Fibroblast of gingiva (primary cell): ENCODE data around the gene GRK2.

Experiments used
- DNase-seq: peaks from one replicate; pipeline ENCODE4 v3.0.0-alpha.2; 2011; ENCODE audit warnings: low read depth

The GRK2 gene

GRCh38 chr11:67270256-67271204 is 4.3 kb downstream of the GRK2 start:
- DNase-seq: no peak

- no peak for DNase-seq
Measured at GRCh38 chr11:67271205-67271540, 4.9 kb downstream of the GRK2 start.

DNA sequence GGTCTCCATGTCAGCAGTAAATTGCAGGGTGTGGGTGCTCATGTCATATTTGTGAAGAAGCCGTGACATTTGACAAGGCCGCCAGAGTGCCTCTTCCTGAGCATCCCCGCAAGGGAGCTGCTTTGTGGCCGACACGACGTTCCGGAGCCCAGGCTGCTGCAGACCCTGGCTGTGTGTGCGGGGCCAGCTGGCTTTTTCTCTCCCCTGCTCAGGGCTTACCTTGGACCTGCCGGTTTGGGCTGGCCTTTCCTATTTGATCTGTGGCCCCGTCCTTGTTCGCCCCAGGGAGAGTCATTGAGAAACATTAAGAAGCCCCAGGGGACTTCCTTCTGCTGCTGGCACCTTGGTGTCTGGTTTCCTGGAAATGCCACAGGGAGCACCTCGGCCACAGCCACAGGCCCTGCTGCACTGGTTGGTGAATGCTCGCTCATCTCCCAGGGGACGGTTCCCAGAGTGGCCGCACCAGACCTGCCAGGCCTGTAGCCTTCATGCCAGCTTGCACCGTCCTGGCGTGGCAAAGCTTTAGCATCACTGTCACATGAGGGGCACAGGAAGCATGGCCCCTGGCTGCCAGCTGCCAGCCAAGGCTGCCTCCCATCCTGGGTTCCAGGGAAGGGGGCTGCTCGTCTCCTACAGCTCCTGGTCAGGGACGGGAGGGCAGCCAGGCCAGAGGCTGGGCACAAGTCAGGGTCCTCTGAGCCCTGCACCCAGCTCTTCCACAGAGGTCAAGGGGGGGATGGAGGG is 5.4 kb downstream of the GRK2 start:
- no peak for DNase-seq

DNA sequence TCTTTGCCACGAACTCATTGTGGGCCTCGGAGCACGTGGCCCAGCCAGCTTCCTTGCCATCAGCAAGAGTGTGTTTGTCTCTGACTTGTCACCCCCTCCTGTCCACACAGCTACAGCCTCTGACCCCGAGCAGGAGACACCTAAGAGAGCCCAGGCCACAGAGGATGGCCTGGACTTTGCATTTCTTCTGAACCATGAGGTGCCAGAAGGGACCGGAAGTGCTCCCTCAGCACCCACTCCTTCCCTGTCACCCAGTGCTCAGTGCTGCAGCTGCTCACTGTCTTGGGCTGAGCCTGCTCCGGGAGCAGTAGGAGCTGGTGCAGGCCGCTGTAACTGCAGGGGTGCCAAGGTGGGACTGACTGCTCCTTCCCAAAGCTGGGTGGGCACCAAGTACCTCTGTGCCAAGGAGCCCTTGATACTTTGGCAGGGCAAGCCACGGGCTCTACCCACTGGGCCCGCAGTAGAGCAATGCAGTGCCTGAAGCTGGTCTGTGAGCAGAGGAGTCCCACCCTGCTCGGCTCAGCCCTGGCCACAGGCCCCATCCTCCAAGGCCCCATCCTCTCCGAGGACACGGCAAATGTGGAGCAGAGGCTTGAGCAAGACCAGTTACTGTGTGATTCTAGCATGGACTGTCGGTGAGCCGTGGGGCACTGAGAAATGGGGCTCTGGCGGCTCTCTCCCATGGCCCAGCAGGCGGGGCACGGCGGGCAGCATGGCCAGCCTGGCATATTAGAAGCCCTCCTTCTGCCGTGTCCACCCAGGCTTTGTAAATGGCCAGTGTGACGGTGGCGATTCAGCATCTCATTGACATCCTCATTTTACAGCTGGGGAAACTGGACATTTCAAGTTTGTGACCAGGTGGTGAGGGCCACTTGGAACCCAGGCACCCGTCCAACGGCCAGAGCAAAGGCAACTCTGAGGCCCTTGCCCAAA is 6.3 kb downstream of the GRK2 start:
- DNase-seq: no peak

DNA sequence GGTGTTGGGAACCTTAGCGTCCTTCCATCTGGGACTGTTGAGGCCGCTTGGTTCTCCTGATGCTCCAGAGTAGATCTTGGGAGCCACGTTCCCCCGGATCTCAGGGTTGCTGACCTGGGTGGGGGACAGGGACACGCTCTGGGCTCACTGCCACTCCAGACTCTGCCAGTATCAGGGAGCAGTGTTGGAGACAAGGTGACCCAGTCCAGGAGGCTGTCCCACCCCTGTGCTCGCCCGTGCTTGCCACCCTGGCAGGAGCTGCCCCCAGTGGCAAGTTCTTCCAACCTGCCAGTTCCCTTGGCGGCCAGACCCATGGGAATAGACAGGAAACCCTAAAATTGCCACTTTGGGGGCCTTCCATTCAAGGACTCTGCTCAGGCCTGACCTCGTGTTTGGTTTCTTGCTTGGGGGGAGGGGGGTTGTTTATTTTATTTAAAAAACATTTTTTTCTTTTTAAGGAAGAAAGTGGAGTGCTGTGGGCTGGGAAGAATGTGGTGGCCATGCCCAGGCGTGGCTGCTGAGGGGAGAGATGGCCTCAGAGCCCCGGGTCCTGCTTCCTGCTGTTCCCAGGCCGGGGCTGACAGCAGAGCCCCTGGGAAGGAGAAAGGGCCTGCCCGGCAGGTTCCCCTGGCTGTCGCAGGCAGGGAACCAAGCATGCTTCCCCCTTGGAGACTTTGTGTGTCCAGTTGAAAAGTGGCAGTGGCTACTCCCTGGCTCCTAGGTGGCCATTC is 7.2 kb downstream of the GRK2 start:
- DNase-seq: no peak

GRCh38 chr11:67274768-67275605 is 8.7 kb downstream of the GRK2 start:
- DNase-seq: no peak

DNA sequence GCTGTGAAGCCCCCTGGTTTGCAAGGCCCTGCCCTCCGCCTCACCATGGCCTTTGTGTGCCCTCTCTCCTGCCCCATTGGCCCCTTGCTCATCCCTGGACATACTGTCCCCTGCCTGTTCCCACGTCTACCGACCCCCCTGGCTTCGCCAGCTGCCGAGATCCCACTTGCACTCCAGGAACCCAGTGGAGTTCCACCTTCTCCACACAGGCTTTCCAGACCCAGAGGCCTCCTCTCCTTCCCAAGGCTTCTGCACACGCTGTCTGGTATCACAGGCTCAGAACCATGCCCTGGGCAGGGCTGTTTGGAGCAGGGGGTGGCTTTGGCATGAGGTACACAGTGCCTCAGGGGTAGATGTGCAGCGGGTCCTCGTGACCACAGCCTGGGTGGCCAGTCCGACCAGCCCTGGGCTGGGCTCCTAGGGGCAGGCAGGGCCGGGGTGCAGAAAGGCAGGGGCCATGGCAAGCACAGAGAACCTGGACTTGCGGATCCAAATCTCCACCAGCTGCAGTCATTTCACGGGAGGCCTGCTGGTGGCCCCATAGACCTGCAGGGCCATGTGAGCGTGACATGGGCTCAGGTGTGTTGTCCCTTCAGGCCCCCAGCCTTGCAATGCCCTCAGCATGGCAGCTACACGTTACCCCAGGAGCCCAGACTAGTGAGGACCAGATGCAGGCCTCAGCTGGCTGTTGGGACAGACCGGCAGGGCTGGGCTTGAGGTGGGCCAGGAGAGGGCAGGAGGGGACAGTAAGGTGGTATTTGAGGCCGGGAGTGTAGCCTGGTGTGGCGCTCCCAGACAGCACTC is 9.5 kb downstream of the GRK2 start:
- no peak for DNase-seq

DNA sequence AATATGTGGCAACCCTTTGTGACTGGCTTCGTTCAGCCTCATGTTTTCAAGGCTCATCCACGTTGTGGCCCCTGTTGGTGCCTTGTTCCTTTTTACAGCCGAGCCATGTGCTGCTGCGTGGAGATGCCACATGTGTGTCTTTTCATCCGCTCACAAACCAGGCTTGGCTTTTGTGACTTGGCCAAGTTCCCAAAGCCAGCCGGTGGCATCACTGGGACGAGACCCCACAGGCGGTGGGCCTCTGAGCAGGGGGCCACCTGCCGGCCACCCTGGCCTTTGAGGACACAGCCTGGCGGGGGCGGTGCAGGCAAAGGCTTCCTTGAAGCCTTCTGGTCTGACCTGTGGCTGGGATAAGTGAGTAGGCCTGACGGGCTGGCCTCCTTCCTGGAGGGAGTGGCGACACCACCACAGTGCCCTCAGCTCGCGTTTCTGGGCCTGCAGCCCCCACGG is 10.5 kb downstream of the GRK2 start:
- peak; percentile 53 for DNase-seq

GRCh38 chr11:67277231-67277961 is 11.1 kb downstream of the GRK2 start:
- peak; percentile 65 for DNase-seq

DNA sequence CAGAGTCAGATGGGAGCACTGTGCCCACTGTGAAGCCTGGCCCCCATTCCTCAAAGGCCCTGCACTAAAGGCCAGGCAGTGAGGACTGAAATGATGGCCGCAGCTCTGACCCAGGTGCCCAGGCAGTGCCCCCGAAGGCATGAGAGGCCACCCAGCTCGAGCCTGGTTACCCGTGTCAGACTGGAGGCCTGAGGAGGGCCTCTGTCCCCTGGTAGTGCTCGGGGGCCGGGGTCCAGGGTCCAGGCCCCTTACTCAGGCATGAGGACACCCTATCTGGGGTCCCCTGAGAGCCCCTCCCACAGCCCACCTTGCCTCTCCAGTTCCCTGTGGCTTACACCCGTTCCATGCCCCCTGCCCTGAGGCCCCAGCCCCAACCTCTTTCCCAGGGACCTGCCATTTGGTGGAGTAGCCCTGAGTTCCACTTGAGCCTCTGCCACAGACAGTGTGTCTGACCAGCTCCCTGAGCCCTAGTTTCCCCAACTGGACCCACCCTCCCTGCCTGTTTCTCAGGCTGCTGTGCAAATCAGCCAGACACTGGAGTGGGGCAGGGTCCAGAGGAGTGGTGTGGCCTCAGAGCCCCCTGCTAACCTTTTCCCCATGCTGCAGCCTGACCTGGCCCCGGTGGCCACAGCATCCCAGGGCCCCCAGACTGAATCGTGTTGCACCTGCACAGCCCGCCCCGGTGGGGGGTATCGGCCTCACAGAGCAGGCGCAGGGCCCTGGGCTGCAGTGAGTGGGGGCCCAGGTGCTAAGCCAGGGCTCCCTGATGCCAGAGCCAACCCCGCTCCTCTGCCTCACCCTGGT is 12.1 kb downstream of the GRK2 start:
- DNase-seq: no peak

GRCh38 chr11:67278939-67279588 is 12.8 kb downstream of the GRK2 start:
- no peak for DNase-seq

DNA sequence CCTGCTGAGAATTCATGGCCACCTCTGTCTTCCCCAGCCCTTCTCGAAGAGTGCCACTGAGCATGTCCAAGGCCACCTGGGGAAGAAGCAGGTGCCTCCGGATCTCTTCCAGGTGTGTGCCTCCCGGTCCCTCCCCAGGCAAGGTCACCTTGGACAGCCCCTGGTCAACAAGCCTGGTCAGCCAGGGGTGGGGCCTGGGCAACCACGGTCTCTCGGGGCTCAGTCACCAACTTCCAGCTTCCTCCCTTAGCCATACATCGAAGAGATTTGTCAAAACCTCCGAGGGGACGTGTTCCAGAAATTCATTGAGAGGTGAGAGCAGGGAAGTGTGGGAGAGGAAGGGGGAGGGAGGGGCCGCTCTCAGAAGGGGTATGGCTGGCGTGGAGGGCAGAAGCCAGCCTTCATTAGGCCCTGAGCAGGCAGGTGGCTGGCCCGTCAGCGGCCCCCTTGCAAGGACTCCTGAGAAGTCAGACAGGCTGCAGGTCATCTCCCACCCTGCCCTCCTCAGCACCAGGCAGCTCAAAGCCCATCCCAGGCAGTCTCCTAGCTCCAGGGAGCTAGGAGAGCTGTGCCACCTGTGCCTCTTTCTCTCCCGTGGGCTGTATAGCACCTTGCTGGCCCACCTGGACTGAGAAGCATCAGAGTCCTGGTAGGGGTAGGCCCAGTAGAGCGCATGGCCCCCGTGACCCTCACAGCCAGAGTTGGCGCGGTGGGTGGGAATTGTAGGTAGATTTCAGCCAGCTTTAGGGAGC is 13.5 kb downstream of the GRK2 start:
- DNase-seq: no peak

DNA sequence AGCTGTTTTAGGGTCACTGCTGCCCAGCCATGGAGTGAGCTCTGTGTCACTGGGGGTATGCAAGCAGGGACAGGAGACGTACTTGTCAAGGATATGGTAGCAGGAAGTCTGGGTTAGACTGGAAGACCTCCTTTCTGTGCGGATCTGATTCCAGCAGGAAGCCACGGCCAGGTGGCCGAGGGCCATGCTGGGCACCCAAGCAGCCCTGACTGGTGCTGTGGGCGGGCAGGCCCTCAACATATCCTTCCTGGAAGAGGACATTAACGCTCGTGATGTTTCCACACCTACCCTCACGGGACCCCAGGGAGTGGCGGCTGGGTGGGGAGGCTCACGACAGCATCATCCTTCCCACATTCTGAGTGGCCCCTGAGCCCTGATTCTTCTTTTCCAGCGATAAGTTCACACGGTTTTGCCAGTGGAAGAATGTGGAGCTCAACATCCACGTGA is 14.1 kb downstream of the GRK2 start:
- DNase-seq: no peak

DNA sequence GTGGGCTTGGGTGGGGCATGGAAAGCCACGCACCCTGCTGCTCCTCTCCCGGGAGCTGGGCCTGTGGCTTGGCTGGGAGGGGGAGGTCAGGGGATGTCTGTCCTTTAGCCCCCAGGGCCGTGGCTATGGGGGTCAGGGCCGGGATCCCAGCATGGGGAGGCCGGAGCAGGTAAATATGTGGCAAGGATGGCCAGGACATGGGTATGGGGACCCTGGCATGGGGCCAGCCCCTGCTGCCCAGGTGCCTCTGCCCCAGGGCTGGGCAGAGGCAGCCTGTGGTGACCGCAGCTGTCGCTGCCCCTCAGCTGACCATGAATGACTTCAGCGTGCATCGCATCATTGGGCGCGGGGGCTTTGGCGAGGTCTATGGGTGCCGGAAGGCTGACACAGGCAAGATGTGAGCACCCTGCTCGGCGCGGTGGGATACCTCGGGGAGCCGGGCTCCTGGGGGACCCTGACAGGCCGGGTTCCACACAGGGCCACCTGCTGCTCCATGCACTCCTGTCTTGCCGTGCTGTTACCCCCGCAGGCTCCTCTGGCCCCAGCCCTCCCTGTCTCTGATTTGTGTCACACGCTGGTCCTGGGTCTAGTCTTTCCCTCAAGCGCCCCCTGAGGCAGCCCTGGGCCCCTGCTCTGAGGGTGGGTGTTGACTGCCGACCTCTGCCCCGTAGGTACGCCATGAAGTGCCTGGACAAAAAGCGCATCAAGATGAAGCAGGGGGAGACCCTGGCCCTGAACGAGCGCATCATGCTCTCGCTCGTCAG is 14.7 kb downstream of the GRK2 start:
- no peak for DNase-seq

DNA sequence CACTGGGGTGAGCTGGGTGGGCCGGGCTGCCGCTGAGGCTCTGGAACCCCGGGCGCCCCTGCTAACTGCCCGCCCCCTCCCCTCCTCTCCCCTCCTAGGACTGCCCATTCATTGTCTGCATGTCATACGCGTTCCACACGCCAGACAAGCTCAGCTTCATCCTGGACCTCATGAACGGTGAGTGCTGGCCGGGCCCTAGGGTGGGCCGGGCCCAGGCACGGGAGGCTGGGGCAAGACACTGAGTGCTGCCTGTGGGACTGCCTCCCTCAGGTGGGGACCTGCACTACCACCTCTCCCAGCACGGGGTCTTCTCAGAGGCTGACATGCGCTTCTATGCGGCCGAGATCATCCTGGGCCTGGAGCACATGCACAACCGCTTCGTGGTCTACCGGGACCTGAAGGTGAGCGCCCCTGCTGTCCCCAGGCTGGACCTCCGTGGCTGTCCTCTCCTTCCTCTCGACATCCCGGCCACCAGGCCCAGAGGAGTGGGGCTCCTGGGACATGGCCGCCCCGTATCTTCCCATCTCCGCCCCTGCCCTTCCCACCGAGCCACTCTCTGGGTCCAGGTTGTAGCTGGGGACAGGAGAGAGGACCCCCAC is 15.4 kb downstream of the GRK2 start:
- no peak for DNase-seq
